Measurements from ENCODE around the gene LY86. TPM values are rescaled to one million over a fixed set of nuclear protein-coding genes. Genes with fewer than 3 reads are reported as not detected.

LY86 gene
- total RNA-seq, 4 donors from 2014 or later = 1.7 TPM; not detected in 3

- Histone ChIP-seq H3K4me1 (peaks cover 13% of the 10 kb centered on the region), H3K4me3 (peak overlapping the region; percentile 37), H3K36me3 (no peaks in the 10 kb centered on the region), H3K27ac (no peak overlapping the region), H3K9me3 (no peaks in the 10 kb centered on the region), H3K27me3 (peaks cover 28% of the 10 kb centered on the region)
- TF ChIP-seq POLR2AphosphoS5 (IDR thresholded peaks at IDR 0.05) (no peak), POLR2A (IDR thresholded peaks at IDR 0.05) (no peak), EP300 (IDR thresholded peaks at IDR 0.05) (no peak)
- TF ChIP-seq, protein P1, sequence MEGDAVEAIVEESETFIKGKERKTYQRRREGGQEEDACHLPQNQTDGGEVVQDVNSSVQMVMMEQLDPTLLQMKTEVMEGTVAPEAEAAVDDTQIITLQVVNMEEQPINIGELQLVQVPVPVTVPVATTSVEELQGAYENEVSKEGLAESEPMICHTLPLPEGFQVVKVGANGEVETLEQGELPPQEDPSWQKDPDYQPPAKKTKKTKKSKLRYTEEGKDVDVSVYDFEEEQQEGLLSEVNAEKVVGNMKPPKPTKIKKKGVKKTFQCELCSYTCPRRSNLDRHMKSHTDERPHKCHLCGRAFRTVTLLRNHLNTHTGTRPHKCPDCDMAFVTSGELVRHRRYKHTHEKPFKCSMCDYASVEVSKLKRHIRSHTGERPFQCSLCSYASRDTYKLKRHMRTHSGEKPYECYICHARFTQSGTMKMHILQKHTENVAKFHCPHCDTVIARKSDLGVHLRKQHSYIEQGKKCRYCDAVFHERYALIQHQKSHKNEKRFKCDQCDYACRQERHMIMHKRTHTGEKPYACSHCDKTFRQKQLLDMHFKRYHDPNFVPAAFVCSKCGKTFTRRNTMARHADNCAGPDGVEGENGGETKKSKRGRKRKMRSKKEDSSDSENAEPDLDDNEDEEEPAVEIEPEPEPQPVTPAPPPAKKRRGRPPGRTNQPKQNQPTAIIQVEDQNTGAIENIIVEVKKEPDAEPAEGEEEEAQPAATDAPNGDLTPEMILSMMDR (IDR thresholded peaks at IDR 0.05) = no peak
- DNase-seq (ENCODE audit: low spot score in 2 of 2) = no peak
- WGBS = 64% methylated on average over 26 of the region's 27 CpGs
These were observed 42.8 kb upstream of the LY86 start for GRCh38 chr6:6545616-6546317.

- H3K4me1 ChIP-seq = peaks cover 13% of the 10 kb centered on the region
- peaks cover 28% of the 10 kb centered on the region for H3K27me3 ChIP-seq
- TF ChIP-seq EP300 (IDR thresholded peaks at IDR 0.05) (no peak), POLR2A (IDR thresholded peaks at IDR 0.05) (no peak), POLR2AphosphoS5 (IDR thresholded peaks at IDR 0.05) (no peak)
- TF ChIP-seq, protein P1 (IDR thresholded peaks at IDR 0.05) = no peak
- no peak for DNase-seq (ENCODE audit: low spot score in 2 of 2)
- H3K27ac ChIP-seq = no peak overlapping the region
- H3K36me3 ChIP-seq = no peaks in the 10 kb centered on the region
- H3K4me3 ChIP-seq = peak overlapping the region; percentile 37
- no peaks in the 10 kb centered on the region for H3K9me3 ChIP-seq
- WGBS = 0% methylated on average over 4 of the region's 64 CpGs
These were observed 42.0 kb upstream of the LY86 start for GRCh38 chr6:6546318-6547109.

DNA sequence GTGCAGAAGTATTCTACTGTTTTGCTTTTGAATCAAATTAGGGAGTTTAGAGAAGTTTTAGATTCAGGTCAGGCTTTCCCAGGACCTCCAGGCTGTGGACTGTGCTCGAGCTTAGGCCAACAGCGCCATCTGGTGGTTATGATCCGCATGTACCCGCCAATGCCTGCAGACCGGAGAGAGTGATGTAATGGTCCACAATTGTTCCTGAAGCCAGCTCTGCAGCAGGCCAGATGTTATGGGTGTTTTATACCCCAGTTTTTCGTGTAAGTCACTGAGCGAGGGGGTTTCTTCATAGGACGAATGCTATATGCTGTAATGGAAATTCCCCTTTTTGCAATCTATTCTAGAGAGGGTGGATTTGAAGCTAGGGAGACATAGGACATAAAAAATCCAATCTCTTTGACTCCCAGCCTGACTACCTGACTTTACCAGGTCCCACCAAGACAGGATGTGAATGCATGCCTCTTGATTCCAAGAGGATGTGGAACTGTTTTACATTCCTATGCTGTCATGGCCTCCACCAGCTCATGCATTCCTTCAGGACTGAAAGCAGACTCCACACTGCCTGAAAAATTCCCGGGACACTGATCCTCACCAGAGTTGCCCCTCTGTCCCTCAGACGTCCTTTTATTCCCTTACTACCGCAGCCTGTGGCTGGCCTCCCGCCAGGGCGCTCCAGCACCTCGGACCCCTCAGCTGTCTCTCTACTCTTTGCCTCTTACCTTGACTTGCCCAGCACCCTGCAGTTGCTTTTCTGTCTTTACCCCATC, 41.2 kb upstream of the LY86 start:
- peak; percentile 89 to 92 for DNase-seq (ENCODE audit: low spot score in 2 of 2)
- Histone ChIP-seq H3K27me3 (peaks cover 28% of the 10 kb centered on the region), H3K9me3 (no peaks in the 10 kb centered on the region), H3K36me3 (no peaks in the 10 kb centered on the region), H3K4me1 (peaks cover 13% of the 10 kb centered on the region), H3K27ac (no peak overlapping the region), H3K4me3 (peak overlapping the region; percentile 37)
- 24% methylated on average over 14 of the region's 14 CpGs for WGBS
- TF ChIP-seq, protein P1 (IDR thresholded peaks at IDR 0.05) = peak; percentile 88
- TF ChIP-seq EP300 (IDR thresholded peaks at IDR 0.05) = no peak

DNA sequence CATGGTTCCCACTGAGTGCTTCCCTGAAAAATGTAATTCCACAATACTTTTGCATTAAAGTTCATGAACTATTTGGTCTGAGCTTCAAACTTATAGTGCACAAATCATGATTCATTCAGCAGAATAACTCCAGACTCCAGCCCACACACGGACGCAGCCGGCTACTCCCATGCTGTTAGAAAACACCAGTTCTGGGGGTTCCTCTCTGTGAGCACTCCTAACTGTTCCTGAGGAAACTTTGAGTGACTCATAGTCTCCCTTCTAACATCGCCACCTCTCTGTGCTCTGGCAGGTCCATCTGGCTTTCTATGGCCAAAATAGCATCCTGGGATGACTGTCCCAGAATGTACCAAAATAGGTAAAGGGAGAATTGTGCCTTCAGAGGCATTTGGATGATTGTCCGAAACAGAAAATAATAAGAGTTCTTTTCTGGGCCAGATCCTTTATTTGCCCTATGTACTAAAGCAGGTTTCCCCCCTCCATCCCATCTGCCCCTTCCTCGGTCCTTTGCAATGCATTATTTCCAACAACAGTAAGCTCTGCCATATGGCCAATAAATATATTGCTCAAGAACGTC, 32.3 kb upstream of the LY86 start:
- H3K27me3 ChIP-seq = no peaks in the 10 kb centered on the region
- WGBS = 59% methylated on average over 7 of the region's 7 CpGs
- no peak for DNase-seq (ENCODE audit: low spot score in 2 of 2)
- peaks cover 2% of the 10 kb centered on the region for H3K4me1 ChIP-seq
- no peak overlapping the region for H3K27ac ChIP-seq
- no peak overlapping the region for H3K4me3 ChIP-seq
- TF ChIP-seq POLR2AphosphoS5 (IDR thresholded peaks at IDR 0.05) (no peak), EP300 (IDR thresholded peaks at IDR 0.05) (no peak), POLR2A (IDR thresholded peaks at IDR 0.05) (no peak)
- H3K36me3 ChIP-seq = no peaks in the 10 kb centered on the region
- no peaks in the 10 kb centered on the region for H3K9me3 ChIP-seq

GRCh38 chr6:6556738-6557503, 31.6 kb upstream of the LY86 start:
- DNase-seq (ENCODE audit: low spot score in 2 of 2) = no peak

More at GRCh38 chr6:6556738-6557503, 31.6 kb upstream of the LY86 start:
- no peaks in the 10 kb centered on the region for H3K27me3 ChIP-seq
- no peaks in the 10 kb centered on the region for H3K9me3 ChIP-seq
- H3K27ac ChIP-seq = peak overlapping the region; percentile 18
- H3K36me3 ChIP-seq = no peaks in the 10 kb centered on the region
- no peak overlapping the region for H3K4me3 ChIP-seq
- 60% methylated on average over 10 of the region's 10 CpGs for WGBS
- H3K4me1 ChIP-seq = peaks cover 2% of the 10 kb centered on the region
- TF ChIP-seq, protein P1 (IDR thresholded peaks at IDR 0.05) = peak in 1 of 2 donors; percentile 67
- TF ChIP-seq POLR2AphosphoS5 (IDR thresholded peaks at IDR 0.05) = peak in 1 of 3 donors; percentile 40
- no peak for TF ChIP-seq EP300 (IDR thresholded peaks at IDR 0.05)
